ENCODE results near the gene TM4SF4. TPM values are rescaled to one million over a fixed set of nuclear protein-coding genes. Genes with fewer than 3 reads are reported as not detected.

TM4SF4 gene
- total RNA-seq, 1 experiment from 2014 or later: not detected

GRCh38 chr3:149481491-149481890, 7.0 kb downstream of the TM4SF4 start:
- Histone ChIP-seq H3K56ac (ENCODE audit: insufficient read length, low read depth, low read length) (no peak overlapping the region), H2AFZ (ENCODE audit: low read length) (no peak overlapping the region), H3K9ac (ENCODE audit: extremely low read depth, insufficient read length, low read length) (no peak overlapping the region), H2BK20ac (ENCODE audit: low read depth, low read length, poor library complexity, severe bottlenecking) (no peak overlapping the region), H2BK15ac (ENCODE audit: low read depth, low read length) (no peak overlapping the region), H2BK120ac (ENCODE audit: low read depth, low read length, poor library complexity, severe bottlenecking) (no peak overlapping the region), H2AK5ac (ENCODE audit: insufficient read length, low read length) (no peak overlapping the region), H4K5ac (ENCODE audit: insufficient read length, low read depth, low read length) (no peak overlapping the region), H3K23me2 (ENCODE audit: insufficient read length, low read depth, low read length, poor library complexity, severe bottlenecking) (no peaks in the 10 kb centered on the region), H4K8ac (replicated peaks; ENCODE audit: insufficient read length, low read depth, low read length) (no peak overlapping the region), H3T11ph (ENCODE audit: low read length) (no peak overlapping the region), H3K9me3 (ENCODE audit: control insufficient read depth, low read depth, low read length) (no peaks in the 10 kb centered on the region), H3K14ac (ENCODE audit: insufficient read depth, low read length) (no peak overlapping the region), H3K23ac (ENCODE audit: insufficient read length, low read depth, low read length) (no peak overlapping the region), H3K79me2 (ENCODE audit: insufficient read depth, low read length) (no peaks in the 10 kb centered on the region), H4K20me1 (ENCODE audit: control insufficient read depth, insufficient read depth, insufficient read length) (no peaks in the 10 kb centered on the region), H3K18ac (ENCODE audit: insufficient read length, low read depth, low read length) (no peak overlapping the region), H3K79me1 (ENCODE audit: insufficient read depth, low read depth, low read length, poor library complexity, severe bottlenecking) (no peaks in the 10 kb centered on the region), H3K4ac (ENCODE audit: low read depth, low read length) (no peak overlapping the region), H2BK12ac (ENCODE audit: insufficient read length, low read depth, low read length) (no peak overlapping the region), H3K27me3 (ENCODE audit: insufficient read depth, low read length) (no peaks in the 10 kb centered on the region), H2BK5ac (ENCODE audit: insufficient read length, low read length) (no peak overlapping the region), H3K27ac (ENCODE audit: insufficient read length, low read depth, low read length) (no peak overlapping the region), H3K4me1 (ENCODE audit: insufficient read depth, low read length) (no peaks in the 10 kb centered on the region), H3K4me2 (ENCODE audit: insufficient read depth, insufficient read length, low read length) (no peak overlapping the region), H4K91ac (ENCODE audit: insufficient read length, low read depth, low read length) (no peak overlapping the region)
- no peak for TF ChIP-seq CTCF (conservative IDR thresholded peaks at IDR 0.05)
- Mint-ChIP-seq H3K4me3 (no peak overlapping the region), H3K4me1 (peaks cover 7% of the 10 kb centered on the region in 2 experiments), H3K9me3 (no peaks in the 10 kb centered on the region), H3K27ac (no peak overlapping the region), H3K27me3 (ENCODE audit: low read depth) (no peaks in the 10 kb centered on the region), H3K36me3 (ENCODE audit: insufficient read depth in 1 of 3, low read depth in 3 of 3) (no peaks in the 10 kb centered on the region)
- WGBS (ENCODE audit: extremely low coverage, insufficient read length, low lambda C conversion rate): no CpG with 5 or more reads among the region's 2 CpGs
- no peak for DNase-seq
